NK-92 (cell line): ENCODE data around the gene GALNT18.

Source experiments
- DNase-seq: peaks from one replicate; lab custom pipeline; 2025; ENCODE audit not compliant: unreplicated experiment; lab: John Stamatoyannopoulos, UW

The GALNT18 gene

GRCh38 chr11:11440144-11440543, 181.7 kb downstream of the GALNT18 start:
- DNase-seq = no peak

DNA sequence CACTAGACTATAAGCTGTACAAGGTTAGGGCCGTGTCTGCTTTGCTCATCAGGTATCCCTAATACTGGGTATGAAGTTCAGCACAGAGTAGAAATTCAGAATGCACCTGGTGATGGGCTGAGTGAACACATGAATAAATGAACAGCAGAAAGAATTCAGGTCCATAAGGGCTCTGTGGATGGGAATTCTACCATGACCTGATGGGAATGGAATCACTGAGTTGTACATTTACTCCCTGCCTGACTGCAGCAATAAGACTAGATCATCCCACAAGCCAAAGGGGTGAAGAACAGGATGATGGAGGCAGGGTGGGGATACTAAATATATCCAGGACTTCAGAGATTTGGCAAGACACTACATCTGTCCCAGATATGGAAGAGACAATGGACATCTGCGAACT, 182.2 kb downstream of the GALNT18 start:
- DNase-seq = no peak

DNA sequence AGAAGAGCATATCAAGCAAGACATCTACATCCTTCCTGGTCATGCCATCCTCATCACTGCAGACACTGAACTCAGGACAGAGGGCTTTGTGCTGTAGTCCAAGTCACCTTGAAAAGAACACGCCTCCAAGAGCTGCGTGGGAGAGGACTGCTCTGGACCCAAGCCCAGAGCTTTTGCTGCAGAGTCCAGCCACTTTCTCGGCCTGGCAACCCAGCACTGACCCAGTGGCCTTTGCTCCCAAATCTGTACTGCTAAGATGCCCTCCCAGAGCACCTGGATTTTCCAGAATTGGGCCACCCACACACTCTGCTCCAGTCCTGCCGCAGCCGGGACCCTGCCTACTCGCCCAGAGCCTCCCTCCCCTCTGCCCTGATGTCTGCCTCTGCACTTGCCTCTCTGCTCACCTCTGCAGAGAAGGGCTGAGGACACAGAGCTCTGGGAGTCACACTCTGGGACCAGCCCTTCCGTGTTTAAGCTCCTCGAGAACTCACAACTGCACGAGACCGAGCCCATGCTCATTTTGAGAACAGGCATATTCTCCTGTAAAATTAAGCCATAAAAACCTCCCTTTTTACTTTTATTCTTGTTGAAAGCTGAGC, 185.0 kb downstream of the GALNT18 start:
- no peak for DNase-seq

- no peak for DNase-seq
Measured at GRCh38 chr11:11435635-11436034, 186.2 kb downstream of the GALNT18 start.

GRCh38 chr11:11433960-11434359, 187.8 kb downstream of the GALNT18 start:
- DNase-seq = no peak

- DNase-seq = no peak
Measured at GRCh38 chr11:11432621-11433319, 189.0 kb downstream of the GALNT18 start.

DNA sequence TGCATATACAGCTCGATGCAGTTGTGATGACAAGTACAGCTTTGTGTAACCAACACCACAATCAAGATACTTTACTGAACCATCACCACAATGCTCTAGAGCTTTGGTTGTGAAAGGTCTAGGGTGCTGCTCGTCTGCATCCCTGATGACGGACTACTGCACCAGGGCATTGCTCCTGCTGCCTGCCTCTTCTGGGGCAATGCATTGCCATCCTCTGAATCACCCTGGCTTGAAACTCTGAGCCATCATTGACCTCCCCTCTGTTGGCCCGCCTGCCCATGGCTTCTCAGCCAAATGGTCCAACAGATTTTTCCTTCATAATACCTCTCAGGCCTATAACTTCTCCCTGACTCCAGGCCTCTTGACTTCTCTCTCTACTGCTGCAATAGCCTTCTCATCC, 191.4 kb downstream of the GALNT18 start:
- DNase-seq = no peak

- DNase-seq = no peak
Measured at GRCh38 chr11:11428714-11429113, 193.1 kb downstream of the GALNT18 start.

DNA sequence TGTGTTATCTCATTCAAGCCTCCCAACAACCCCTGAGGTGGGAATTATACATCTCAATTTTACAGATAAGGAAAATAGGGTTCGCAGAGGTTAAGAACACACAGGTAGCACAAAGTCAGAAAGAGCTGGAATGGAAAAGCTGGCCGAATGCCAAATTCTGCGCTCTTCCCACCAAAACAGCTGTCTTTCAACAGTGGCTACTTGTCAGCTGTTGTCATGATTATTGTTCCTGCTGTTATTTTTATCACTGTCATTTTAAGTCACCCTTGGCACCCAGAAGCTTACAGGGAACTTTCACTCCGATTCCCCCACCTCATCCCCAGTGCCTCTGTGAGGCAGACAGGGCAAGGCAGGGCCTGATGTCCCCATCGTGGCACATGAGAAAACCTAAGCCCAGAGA, 194.3 kb downstream of the GALNT18 start:
- no peak for DNase-seq

GRCh38 chr11:11427140-11427539, 194.7 kb downstream of the GALNT18 start:
- DNase-seq = no peak

DNA sequence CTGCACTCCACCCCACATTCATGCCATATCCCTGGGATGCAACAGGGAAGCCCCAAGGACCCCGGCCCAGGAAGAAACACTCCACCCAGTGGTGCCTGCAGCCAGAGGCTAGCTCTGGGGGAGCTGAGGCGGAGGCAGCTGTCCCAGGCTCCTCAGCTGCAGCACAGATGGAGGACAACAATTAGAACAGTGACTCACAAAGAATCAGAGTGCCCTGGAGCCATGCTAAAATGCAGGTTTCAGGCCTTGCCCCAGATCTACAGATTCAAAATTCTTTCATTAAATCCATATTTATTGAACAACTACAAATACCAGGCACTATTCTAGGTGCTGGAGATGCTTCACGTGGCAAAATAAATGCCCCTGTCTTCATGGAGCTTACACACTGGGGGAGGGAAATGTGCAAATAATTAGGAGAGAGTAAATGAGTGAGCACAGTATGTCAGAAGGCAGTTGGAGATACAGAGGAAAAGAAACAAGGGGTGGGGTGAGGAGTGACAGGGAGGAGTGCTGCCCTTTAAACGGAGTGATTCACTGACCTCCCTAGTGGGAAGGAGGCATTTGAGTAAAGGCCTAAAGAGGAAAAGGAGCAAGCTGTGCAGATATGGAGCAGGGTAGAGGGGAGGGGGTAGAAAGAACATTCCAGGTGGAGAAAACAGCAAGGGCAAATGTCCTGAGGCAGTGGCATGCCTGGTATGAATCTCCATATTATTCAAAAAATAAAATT, 195.4 kb downstream of the GALNT18 start:
- no peak for DNase-seq

GRCh38 chr11:11425806-11426205, 196.0 kb downstream of the GALNT18 start:
- no peak for DNase-seq

DNA sequence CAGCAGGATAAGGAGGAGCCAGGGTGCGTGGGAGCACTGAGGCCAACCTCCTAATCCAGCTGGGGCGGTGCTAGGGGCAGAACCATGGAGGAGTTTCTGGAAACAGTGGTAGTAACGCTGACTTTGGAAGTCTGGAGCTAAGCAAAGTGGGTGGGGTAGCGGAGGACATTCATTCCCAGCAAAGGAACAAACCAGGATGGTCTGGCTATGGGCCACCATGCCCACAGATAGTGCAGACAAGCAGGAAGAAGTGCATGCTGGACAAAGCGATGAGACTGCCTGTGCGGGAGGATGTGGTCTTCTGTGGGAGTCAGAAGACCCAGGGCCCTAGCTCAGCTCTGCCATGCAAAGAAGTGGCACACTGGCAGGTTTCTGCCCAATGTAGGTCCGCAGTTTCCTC, 197.1 kb downstream of the GALNT18 start:
- DNase-seq = no peak

GRCh38 chr11:11422411-11423128, 199.2 kb downstream of the GALNT18 start:
- DNase-seq = no peak

DNA sequence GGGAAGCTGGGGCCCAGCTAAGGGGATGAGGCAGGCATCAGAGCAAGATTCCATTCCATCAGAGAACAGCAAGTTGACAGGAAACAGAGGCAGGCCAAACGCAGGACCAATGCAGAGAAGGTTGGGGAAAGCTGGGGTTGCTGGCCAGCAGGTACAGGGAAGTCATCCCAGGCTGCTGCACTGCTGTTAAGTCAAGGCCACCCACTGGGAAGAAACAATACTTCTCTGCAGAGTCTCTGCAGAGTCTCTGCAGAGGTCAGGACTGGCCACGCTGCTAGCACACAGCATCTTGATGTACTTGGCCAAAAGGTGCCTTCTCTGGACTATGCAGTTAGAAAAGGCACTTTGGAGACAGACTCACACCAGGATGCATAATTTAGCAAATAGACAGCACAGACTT, 200.3 kb downstream of the GALNT18 start:
- no peak for DNase-seq

- no peak for DNase-seq
Measured at GRCh38 chr11:11420899-11421285, 200.9 kb downstream of the GALNT18 start.

DNA sequence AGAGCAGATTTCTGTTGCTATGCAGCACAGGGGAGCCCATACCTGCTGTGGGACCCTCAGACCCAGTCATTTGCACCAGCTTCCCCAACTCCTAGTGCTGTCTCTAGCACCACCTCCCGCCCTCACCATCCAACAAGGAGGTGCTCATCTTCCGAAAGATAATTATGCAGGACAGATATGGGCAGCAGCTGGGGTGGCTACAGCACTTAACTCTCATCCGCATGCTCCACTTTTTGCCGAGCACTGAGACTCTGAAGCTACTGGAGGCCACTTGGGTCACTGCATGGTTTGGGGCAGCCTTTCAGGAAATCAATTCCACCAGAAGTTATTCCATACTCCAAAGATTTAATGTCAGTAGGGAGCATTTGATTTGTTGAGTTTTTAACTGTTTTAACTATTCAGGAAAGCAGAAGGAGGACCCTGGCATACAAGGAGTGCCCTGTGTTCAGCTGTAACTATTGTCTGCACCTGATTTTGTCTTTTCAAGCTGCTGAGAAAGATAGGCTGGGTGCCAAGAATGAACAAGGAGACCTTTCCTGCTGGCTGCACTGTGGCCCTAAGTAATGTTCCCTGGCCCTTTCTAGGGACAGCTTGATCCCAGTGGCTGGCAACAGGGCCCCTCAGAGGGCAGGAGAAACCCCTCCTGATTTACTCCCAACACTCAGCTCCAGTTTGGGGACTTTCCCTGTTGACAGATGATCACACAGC, 201.5 kb downstream of the GALNT18 start:
- no peak for DNase-seq

DNA sequence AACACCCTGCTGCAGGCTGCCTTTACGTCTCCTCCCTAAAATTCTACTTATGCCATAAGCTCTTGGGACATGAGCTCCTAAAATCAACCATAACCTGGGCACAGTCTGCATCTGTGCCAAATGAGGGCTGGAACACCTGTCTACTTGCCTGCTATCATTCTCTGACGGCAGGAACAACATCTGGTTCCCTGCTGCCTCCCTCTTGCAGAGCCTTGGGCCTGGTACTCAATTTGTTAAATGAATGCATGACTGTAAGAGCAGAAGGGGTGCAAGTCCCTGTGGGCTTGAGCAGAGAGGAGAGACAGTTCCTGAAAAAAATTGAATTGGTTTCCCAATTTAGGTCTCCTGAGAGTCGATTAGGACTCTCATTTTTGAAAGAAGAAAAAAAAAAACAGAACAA, 202.1 kb downstream of the GALNT18 start:
- no peak for DNase-seq

DNA sequence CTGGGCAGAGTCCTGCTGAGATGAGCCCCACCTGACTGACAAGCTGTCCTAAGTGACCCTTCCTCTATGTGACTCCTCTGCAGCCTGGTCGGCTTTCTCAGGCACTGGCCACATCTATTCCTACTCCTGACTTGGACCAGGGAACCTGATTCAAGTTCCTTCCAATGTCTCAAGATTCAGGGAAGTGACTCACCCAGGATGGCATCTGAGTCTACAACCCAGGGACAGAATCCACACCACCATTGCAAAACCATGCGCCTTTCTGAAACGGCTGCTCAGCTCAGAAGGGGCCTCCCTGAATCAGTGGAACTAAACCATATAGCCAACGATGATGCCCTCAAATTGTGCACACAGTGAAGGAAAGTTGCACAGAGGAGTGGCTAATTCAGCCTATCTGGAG, 204.9 kb downstream of the GALNT18 start:
- no peak for DNase-seq

- DNase-seq = no peak
Measured at GRCh38 chr11:11416502-11416901, 205.3 kb downstream of the GALNT18 start.

GRCh38 chr11:11415901-11416300, 205.9 kb downstream of the GALNT18 start:
- no peak for DNase-seq
